AG04449 (cell line): ENCODE data around the gene TRAM2.

Source experiments
- CTCF ChIA-PET: fragments of 350-600 bp; formaldehyde crosslinking; extraction: SDS; loops from one replicate; lab custom pipeline; 2021; ENCODE audit warnings: antibody characterized with exemption; lab: Yijun Ruan, JAX
- POLR2A ChIA-PET: fragments of 400-600, 350-600 bp; formaldehyde crosslinking; extraction: SDS; loops from one replicate; lab custom pipeline; 2020; ENCODE audit warnings: antibody characterized with exemption, inconsistent platforms; lab: Yijun Ruan, JAX
- DNase-seq: peaks from one replicate; pipeline ENCODE4 v3.0.0-alpha.2; 2010; ENCODE audit warnings: low read depth, low spot score
- H3K4me3 ChIP-seq: 2 replicates; pipeline ENCODE4 v1.5.1; 2011; ENCODE audit warnings: low read depth, mild to moderate bottlenecking, control low read depth, low read length
- CTCF ChIP-seq: IDR thresholded peaks from one replicate; pipeline ENCODE4 v1.5.1; 2011; ENCODE audit warnings: mild to moderate bottlenecking, moderate library complexity, low read length, control low read depth, inconsistent platforms; ENCODE audit not compliant: insufficient read depth; ENCODE audit errors: missing control alignments

TRAM2 gene

GRCh38 chr6:52590152-52590891, 13.5 kb upstream of the TRAM2 start:
- CTCF ChIA-PET = interaction anchor here (0.7 to 2.6 kb wide), 16 partner anchors 8 to 182 kb away, joined by 3 to 13 read pairs (median 5); partner anchors contain the start of gene EFHC1
- no peak for TF ChIP-seq CTCF
- no peak overlapping the region for H3K4me3 ChIP-seq
- no peak for DNase-seq
- POLR2A ChIA-PET = interaction anchor here (0.6 to 1.8 kb wide), 2 partner anchors 14 to 42 kb away, joined by 4 to 5 read pairs; partner anchors contain the start of gene TRAM2

GRCh38 chr6:52588710-52589091, 11.8 kb upstream of the TRAM2 start:
- CTCF ChIA-PET = interaction anchor here (1.0 to 2.5 kb wide), 5 partner anchors 9 to 196 kb away, joined by 3 to 10 read pairs (median 6); no protein-coding TSS in a partner anchor
- POLR2A ChIA-PET = interaction anchor here (1.6 kb wide), 1 partner anchor 13 kb away, joined by 3 read pairs; no protein-coding TSS in a partner anchor
- no peak overlapping the region for H3K4me3 ChIP-seq
- DNase-seq = no peak
- TF ChIP-seq CTCF = no peak

- DNase-seq = no peak
- ChIA-PET CTCF (interaction anchor here (1.2 to 2.5 kb wide), 4 partner anchors 9 to 171 kb away, joined by 3 to 10 read pairs (median 8); no protein-coding TSS in a partner anchor), POLR2A (interaction anchor here (1.6 kb wide), 1 partner anchor 12 kb away, joined by 3 read pairs; no protein-coding TSS in a partner anchor)
- TF ChIP-seq CTCF = no peak
- H3K4me3 ChIP-seq = no peak overlapping the region
These were observed 11.3 kb upstream of the TRAM2 start for GRCh38 chr6:52588087-52588709.

DNA sequence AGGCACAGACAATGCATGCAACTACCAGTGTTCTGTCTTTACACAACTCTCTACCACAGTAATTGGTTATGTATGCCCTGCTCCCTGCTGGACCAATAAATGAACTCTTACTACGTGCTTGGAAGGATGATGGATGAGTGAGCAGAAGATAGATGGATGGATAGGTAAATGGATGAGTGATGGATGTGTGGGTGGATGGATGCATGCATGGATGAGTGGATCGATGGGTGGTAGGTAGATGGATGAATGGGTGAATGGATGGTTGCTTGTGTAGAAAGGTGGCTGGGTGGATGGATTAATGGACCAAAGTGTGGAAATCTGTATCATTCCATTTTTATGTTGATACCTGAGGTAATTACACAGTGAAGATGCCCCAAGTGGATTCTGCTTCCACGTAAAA, 10.1 kb upstream of the TRAM2 start:
- no peak for DNase-seq
- no peak for TF ChIP-seq CTCF
- CTCF ChIA-PET = no interaction called here
- no peak overlapping the region for H3K4me3 ChIP-seq
- POLR2A ChIA-PET = no interaction called here

DNA sequence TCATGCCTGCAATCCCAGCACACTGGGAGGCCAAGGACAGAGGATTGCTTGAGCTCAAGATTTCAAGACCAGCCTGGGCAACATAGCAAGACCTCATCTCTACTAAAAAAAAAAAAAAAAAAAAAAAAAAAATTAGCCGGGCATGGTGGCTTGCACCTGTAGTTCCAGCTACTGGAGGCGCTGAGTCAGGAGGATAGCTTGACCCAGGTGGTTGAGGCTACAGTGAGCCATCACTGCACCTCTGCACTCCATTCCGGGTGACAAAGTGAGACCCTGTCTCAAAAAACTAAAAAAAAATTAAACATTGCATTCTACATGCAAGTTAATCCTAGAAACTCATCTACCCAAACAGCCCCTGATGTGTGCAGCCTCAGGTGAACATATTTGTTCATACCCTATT, 7.3 kb upstream of the TRAM2 start:
- CTCF ChIA-PET = interaction anchor here (1.0 to 1.4 kb wide), 2 partner anchors 9 to 14 kb away, joined by 3 to 8 read pairs; no protein-coding TSS in a partner anchor
- no peak for DNase-seq
- no peak for TF ChIP-seq CTCF
- POLR2A ChIA-PET = no interaction called here
- H3K4me3 ChIP-seq = no peak overlapping the region

DNA sequence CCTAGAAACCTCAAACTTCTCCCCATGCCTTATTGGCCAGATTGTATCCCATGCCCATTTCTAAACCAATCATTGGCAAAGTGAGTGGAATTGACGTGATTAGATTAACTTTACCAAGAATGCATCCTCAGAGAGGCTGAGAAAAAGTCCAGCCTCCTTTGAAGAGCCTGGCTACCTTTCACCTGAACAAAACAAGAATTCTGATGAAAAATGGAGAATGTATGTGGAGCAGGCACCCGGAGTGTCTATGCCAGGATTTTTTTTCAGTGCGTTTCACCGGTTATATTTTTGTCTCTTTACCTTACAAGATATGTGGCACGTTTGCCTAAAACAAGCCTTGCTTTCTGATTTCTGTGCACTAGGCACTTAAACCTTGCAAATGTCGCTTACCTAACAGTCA, 6.1 kb upstream of the TRAM2 start:
- TF ChIP-seq CTCF = no peak
- ChIA-PET CTCF (interaction anchor here (0.9 to 1.4 kb wide), 2 partner anchors 15 to 166 kb away, joined by 3 to 8 read pairs; no protein-coding TSS in a partner anchor), POLR2A (no interaction called here)

More for the DNA sequence above, 6.1 kb upstream of the TRAM2 start:
- no peak for DNase-seq
- no peak overlapping the region for H3K4me3 ChIP-seq
